Activated T-cell treated with anti-CD3 and anti-CD28 coated beads for 4 hours (primary cell): ENCODE data around the gene JARID2.

Source experiments
- DNase-seq: peaks from one replicate; pipeline ENCODE4 v3.0.0-alpha.2; 2020

JARID2 gene

DNA sequence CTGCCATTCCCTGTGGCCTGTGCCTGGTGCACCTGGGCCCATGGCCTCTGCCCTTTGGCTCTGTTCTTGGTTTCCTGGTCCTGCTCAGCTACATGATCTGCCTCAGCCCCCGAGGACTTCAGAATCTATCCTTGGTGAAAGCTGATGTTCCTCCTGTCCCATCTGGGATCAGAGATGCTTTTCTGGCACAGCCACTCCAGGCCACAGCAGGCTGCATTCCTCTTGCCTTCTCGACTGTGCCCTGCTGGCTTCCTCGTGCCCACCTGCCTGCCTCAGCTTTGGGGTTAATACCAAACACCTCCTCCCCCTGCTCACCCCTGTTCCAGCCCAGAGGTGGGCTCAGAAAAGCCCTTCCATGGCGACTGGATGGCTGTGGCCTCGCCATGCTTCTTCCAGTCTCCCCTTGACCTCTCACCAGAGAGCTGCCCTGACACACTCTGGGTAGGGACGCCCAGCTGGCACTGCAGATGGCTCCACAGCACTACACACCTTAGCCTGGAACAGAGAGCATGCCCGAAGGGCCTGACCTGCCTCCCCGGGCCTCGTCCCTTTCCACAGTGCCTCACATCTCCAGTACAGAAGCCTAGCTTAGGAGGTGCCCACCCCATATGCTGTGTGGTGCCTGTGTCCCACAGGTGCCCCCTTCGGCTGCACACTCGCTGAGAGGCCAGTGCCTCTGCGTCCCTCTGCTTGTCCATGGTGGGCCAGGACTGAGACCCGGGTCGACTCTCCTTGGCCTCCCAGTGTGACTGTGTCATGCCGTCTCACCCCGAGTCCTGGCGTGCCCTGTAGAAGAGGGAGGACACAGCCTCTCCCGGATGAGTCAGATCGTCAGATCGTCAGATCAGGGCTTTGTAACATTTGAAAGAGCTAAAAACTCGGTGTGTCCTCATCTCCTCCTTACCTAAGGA is 268.2 kb downstream of the JARID2 start:
- no peak for DNase-seq

DNA sequence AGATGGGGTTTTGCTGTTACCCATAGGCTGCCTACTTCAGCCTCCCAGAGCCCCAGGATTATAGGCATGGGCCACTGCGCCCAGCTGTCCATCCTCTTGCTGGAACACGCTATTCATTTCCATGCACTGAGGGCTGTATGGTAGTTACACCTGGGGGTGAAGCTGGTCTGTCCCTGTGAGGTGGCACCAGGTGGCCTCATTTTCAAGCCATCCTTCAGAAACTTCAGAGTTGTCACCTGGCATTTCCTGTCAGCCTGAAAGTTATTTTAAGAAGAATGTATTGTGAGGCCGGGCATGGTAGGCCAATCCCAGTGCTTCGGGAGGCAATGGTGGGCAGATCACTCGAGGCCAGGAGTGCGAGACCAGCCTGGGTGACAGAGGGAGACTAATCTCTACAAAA is 269.4 kb downstream of the JARID2 start:
- DNase-seq: no peak

DNA sequence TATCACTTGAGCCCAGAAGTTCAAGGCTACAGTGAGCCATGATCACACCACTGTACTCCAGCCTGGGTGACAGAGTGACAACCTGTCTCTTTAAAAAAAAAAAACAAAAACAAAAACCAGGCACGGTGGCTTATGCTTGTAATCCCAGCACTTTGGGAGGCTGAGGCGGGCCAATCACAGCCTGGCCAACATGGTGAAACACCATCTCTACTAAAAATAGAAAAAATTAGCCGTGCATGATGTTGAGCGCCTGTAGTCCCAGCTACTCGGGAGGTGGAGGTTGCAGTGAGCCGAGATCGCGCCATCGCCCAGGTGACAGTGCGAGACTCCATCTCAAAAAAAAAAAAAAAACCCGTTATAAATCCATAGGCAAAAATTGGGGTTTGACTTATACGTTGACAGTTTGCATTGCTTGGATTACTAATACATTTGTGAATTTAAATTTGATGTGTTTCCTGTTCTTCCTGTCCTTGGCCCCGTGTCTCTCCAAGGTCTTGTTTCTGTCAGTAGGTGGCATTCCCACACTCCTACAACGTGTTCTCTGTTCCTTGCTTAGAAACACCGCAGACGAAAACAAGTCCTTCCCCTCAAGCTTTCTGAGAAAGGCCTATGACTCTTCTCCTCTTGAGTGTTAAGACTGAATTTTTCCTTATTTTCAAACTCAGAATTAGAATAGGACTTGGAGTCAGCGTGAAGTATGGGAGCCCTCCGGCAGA is 269.9 kb downstream of the JARID2 start:
- DNase-seq: no peak

DNA sequence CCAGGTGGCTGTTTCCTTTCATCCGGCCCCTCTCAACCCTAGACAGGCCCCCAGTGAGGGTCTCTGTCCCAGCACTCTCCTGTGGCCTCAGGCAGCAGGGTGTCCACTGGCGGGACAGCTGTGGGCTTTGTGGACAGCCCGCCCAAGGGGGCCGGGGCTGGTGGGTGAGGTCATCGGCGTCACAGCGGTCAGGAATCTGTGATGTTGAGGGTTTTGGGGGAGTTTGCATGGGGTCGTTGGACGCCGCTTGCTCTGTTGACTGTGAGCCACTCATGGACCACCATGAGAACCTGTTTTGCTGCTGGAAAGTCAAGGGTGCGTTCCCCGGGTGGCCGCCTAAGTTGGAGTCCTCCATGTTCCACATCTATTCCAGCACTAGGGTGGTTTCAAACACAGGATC is 270.5 kb downstream of the JARID2 start:
- no peak for DNase-seq

DNA sequence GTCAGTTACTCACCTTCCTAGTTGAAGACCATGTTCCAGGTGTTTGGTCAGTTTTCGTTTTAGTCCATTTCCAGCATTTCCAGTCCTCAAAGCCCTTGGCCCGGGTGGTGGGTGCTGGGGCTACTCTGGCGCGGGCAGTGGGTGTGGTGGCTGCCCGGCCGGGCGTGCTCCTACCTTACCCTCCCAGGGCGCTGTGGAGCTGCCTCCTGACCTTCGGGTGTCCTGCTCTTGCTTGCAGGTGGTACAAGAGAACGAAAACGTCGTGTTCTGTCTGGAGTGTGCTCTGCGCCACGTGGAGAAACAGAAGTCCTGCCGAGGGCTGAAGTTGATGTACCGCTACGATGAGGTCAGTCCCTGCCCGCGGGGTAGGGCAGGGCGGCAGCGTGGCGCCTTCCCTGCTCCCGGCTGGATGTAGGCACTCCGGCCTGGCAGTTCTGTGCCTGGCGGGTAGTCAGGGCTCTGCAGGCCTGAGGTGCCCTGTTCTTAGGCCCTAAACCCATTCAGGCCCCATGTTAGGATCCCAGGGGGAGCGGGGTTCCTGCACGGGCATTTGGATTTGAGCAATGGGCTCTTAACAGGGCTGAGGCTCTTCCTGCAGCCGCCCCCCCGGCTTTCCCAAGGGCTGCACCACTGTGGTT is 271.2 kb downstream of the JARID2 start:
- no peak for DNase-seq

DNA sequence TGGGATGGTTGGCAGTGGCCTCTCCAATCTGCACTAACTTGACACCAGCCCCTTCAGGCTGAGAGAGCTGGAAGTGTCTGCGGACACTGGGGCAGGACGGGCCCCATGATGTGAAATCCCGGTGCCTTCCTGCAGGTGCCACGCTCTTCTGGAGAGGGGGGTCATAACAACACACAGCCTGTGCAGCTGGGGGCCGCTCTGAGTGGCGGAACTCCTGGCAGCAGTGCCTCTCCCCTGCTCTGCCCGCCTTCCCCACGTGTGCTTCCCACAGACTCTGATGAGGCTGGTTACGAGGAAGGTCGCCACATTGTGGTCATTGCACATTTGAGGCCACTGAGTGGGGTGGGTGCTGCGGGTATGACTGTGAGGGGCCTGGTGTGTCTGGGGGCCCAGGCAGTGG is 271.7 kb downstream of the JARID2 start:
- DNase-seq: no peak

DNA sequence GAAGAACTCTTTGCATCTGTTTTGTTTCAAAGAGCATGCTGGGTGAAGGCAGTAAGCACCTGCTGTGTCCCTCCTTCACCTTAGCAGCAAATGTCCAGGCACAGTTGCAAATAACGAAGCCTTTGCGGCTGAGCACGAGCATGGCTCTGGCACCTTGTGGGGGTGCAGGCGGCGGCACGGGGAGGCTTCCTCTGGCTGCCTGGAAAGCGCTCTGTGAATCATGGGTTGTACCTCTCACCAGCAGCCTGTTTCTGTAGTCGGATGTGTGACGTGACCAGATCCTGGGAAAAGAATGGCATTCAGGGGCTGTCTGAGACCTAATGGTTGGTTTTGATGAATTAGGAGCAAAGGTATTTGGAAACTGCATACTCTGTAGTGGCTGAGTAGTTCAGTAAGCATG is 272.2 kb downstream of the JARID2 start:
- DNase-seq: no peak

DNA sequence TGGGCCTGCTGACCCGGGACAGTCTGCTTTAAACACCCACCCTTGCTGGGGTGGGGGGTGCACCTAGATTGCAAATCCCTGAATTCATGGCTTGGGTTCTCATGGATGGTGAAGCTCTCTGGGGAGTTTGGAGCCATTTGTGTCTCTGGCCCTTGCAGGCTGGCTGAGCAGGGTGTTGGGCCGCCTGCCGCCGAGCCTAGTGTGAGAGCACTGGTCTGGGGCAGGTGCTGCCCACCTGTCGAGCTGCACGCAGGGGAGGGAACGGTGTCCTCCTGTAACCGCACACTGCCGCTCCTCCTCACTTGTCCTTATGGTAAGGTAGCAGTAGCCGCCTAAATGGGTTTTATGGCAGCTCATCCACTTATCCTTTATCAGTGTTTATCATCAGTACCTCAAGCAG is 273.0 kb downstream of the JARID2 start:
- no peak for DNase-seq

DNA sequence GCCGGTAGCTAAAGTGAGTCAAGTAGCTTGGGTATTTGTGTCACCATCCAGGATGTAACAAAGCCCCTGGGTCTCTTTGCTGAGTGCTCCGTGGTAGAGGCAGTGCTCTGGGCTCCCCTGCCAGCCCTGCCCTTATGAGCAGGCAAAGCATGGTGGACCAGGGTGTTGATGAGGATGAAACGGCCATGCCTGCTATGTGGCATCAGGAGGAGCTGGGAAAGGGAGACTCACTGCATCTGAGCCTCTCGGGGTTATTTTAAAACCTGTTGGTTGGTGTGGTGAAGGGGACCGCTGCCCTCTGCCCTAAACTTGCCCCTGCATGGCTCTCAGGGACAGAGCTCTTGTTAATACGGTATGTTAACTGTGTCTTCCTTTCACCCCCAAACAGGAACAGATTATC is 273.8 kb downstream of the JARID2 start:
- DNase-seq: no peak

DNA sequence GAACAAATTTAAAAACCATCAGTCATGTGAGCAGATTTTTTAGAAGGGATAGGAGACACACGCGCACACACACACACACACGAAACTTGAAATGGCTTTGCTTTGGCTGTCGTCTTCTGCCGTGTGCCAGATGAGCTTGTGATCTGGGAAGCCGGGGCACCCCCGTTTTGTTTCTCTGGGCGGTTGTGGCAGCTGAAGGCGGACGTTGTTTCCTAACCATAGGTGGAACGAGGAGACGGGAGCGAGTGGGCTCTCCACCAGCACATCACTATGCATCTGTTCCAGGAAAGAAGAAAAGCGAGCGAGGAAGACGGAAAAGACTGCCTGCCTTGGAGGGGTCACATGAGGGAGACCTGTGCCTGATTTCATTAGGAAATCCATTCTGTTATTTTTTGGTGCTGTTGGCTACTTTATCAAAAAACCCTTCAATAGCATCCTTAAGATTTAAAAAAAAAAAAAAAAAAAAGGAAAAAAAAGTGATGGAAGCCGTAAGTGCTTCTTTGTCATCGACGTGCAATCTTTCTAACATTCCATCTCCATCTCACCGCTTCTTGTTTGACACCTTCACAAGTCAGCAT is 274.8 kb downstream of the JARID2 start:
- no peak for DNase-seq

DNA sequence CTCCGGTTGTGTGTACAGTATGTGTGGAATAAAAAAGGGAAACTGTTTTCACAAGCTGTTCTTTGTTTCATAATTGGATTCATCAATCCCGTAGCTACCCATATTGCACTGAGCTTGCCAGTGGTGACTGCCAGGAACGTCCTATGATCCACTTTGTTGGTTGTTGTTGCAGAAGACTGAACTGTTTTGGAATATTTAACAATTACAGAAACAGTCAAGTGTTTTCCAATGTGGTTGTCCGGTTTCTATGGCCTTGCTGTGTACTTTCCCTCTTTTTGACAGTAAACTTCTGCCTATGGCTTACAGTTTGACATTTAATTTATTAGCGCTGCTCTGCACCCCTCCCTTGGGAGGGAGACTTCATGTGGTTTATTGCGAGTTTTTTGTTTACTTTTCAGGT is 275.7 kb downstream of the JARID2 start:
- no peak for DNase-seq

DNA sequence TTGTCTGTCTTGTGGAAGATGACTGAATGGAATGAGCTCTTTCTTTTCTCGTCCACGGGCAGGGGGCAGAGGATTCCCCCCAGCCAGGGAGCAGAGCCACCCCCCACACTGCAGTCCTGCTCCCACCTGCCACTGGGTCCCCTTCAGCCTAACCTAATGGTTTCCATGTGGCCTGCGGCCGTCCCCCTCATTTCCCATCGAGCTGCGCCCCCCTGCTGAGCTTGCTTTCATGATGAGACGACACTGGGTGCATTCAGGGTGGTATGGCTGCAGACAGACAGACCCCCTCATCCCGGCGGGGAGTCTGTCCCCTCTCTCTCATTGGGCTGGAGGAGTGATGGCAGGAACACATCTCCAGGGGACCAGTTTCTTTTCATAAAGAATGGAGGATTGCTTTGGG is 276.2 kb downstream of the JARID2 start:
- DNase-seq: no peak

DNA sequence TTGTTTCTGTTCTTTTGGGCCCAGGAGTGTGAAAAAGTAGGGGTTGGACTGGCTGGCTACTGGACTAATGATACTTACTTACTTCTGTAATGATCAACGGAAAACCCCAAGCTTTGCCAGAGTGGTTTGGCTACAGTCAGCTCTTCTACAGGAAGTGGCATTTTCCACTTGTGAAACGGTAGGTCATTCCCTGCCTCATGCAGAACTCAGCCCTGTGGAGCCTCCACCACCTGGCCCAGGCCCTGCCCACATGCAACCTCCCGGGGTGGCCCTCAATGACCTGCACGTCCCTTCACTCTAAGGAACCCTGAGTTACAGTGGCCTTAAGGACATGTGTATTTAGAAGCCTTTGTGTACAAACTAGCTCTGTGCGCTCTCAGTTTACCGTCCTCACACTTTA is 276.6 kb downstream of the JARID2 start:
- DNase-seq: no peak

DNA sequence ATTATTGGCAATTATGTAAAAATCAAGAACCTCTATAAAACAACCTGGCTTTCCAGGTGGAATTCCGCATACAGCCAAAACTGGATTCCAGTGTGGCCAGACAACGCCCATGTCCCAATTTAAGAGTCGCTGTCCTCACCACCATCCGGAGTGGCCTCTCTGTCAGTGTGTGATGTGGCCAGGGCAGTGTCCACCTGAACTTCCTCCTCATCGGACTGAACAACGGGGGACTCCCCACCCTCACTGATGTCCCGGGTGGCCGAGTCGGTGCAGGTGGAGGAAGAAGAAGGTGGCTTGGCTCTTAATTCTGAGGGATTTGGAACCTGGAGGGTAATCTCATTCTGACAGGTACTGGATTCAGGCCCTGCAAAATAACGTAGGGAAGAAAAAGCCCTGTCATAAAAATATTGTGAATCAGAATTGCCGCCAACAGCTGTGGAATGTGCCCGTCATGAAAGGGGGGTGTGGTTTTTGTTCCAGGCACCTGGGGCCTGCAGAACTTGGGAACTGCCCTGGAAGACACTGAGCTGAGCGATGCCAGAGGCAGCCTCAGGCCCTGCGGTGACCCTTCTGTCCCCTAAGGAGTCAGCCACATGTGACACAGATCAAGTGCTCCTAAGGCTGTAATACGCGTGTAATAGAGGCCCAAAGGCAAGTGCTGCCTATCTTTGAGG is 277.1 kb downstream of the JARID2 start:
- DNase-seq: no peak

DNA sequence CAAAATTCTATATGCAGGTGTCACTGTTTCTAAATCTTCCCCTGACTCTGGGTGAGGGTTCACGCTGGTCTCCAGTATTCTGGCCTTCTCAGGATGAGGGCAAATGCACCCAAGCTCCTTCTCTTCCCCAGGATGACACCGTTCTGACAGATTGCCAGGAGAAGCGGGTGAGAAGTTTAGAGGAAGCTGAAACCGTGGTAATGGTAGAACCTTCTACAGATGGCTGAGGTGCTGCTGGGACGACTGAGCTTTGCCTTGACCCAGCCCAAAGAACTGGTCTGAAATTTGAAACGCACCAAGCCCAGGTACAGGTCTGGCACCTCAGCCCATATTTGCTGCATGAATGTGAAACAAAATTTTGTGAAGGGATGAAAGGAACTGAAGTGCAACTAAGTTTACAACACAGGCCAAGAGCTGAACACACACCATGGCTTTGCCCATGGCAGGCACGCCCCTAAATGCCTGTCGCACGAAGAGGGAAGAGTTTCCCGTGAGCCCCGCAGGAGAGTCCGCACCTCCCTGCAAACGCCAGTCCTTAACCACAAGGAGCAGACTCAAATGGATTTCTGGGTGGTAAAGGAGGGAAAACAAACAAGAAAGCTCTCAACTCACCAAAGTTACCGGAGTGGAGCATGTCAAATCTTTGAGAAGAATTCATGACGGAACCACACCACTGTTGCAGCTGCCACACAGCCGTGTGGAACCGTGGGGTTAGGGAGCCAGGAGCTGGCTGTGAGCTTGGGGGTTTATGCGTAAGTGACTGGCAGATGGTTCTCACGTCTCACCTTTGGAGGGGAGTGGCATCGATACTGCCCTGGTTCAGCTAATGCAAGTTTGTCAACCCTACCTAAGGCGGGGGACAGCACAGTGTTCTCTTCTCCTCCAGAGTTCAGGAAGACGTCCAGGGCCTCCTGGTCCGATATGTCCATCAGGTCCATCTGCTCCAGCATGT is 278.1 kb downstream of the JARID2 start:
- no peak for DNase-seq

DNA sequence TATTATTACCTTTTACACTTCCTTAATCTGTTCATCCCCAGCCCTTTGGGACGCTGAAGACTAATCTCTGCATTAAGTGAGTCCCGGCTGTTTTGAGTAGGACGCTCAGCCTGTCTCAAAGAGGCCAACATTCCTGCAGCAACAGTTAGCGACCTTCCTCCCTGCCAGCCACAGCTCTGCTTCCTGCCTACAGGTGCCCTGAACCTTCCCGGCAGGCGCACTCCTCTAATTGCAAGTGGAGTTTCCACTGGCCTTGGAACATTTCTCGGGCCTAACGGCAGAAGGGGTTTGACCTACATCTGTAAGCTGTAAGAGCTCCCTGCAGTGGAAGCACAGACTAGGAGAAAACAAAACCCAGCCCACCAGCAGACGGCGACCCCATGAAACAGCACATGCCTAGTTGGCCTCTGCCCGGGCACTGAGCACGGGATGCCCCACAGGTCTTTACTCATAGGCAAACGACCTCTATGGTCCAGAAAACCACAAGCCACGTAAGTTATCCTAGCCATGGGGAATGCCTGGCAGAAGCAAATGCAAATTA is 279.1 kb downstream of the JARID2 start:
- DNase-seq: no peak

DNA sequence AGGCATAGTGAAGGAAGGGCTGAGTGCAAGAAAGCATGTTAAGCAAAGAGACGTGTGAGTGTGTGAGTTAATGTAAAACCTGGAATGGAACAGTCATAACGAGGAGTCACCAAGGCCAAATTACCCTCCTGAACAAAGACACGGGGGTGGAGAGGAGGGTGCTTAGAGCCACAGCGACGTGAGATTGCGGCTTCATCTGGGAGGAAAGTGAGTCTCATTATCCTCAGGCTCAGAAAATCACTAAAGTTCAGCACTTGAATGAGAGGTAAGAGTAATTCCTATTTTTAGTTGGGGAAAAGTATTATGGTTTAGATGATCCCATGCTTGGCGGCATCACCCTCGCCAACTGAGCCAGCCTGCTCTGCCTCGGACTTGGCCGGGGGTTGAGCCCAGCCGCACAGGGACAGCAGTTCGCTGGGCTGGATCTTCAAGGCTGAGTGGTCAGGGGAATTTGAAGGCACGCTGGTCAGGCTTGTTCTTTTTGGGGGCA is 280.4 kb downstream of the JARID2 start:
- DNase-seq: no peak

DNA sequence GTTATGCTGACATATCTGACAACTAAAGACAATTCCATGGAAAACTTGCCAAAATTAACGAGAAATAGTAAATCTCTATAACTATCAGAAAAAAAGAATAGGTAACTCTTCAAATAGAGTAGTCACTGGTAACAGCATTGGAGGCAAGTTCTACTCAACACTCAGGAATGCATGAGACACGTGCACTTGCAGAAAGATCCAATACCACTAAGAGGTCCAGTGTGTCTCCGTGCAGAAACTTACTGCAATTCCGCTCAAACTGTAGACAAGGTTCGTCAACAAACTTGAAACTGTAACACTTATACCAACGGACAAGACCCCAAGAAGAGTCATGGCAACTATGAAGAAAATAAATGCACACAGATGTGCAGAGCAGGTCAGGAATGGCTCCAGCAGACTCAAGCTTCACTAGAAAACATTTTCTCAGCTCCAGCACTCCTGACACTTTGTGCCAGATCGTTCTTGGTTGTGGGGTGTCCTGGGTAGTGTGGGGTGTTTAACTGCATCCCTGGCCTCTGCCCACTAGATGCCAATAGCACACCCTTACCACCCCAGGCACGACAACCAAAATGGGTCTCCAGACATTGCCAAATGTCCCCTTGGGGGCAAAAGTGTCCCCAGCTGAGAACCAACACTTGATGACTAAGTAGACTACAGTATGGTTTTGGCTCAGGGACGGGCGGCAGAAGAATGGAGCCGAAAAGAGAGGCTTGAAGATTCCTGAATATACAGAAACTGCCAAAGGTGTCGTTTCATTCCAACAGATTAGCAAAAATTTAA is 282.2 kb downstream of the JARID2 start:
- DNase-seq: no peak

DNA sequence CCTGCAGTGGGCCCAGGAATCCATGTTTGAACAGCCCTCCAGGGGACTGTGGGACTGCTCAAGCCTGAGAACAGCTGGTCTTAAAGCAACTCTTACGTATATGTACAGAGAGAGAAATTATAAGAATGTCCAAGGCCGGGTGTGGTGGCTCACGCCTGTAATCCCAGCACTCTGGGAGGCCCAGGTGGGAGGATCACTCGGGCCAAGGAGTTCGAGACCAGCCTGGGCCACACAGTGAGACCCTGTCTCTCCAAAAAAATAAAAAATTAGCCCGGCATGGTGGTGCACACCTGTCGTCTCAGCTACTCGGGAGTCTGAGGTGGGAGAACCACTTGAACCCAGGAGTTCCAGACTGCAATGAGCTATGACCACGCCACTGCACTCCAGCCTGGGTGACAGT is 283.0 kb downstream of the JARID2 start:
- no peak for DNase-seq

DNA sequence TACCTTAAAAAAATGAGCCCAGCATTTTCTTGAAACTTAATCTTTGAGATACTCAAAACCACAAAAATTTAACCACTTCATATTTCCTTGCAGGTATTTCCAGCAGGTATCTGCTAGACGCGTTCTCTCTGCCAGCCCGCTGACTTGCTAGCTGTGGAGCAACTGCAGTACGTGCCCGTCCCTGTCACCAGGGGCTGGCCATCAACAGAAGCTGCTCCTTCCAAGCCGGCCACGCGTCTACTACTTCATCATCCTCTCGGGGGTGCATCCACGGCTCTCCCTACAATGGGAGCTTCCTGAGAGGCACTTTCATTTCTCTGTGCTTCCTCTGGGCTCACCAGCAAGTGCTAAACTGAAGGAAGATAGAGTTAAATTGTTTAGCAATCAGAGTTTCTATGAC is 284.5 kb downstream of the JARID2 start:
- DNase-seq: no peak
